ENCODE results near the gene CELA1.
"Not testable (repeated sequence)": the region's sequence is repeated elsewhere in the genome, so short reads cannot be mapped to it uniquely, and the experiment has no call there.

CELA1 gene

DNA sequence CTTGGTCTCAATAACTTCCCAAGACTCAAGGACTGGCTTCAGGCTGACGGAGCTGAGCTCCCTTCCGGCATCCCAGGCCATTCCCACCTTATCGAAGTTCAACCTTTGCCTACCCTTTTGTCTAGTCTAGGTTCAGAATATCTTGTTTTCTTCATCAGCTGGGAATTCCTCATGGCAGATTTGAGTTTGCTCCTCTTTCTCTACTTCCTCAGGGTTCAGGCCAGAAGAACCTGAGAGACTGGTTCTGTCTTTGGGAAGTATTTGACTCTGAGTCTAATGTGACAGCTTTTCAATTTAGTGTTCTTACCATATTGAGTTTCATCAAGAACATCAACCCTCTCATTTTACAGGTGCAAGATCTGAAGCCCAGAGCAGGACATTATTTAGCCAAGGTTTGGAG, 24.6 kb downstream of the CELA1 start:
- H3K4me1 ChIP-seq (ENCODE audit: control insufficient read depth, low read depth, low read length) = peaks cover 9% of the 10 kb centered on the region
- H3K27me3 ChIP-seq (ENCODE audit: insufficient read depth, low read length, poor library complexity) = no peaks in the 10 kb centered on the region
- no peak overlapping the region for H3K4me3 ChIP-seq (ENCODE audit: low read length)
- H4K8ac ChIP-seq (ENCODE audit: low read depth, low read length) = no peak overlapping the region
- no peak overlapping the region for H2AK5ac ChIP-seq (ENCODE audit: low read length)
- no CpG with 5 or more reads among the region's 3 CpGs for WGBS (ENCODE audit: extremely low coverage, insufficient coverage, low lambda C conversion rate)
- H3K36me3 ChIP-seq (ENCODE audit: control insufficient read depth, insufficient read depth, low read length) = no peaks in the 10 kb centered on the region
- H3K4me2 ChIP-seq (ENCODE audit: low read length) = no peak overlapping the region
- no peak overlapping the region for H3K23ac ChIP-seq (ENCODE audit: low read length)
- no peak overlapping the region for H3K56ac ChIP-seq (ENCODE audit: low read length)
- H3K4ac ChIP-seq (ENCODE audit: low read depth, low read length) = no peak overlapping the region
- no peak overlapping the region for H3K9ac ChIP-seq (ENCODE audit: low read length)
- H3K79me1 ChIP-seq (ENCODE audit: low read length) = no peaks in the 10 kb centered on the region
- H2BK15ac ChIP-seq (replicated peaks; ENCODE audit: low read depth) = no peak overlapping the region
- H4K5ac ChIP-seq (ENCODE audit: low read length) = peak overlapping the region; percentile 30
- DNase-seq = no peak
- no peak overlapping the region for H3K18ac ChIP-seq (ENCODE audit: low read length)
- H3K27ac ChIP-seq (ENCODE audit: low read depth, low read length) = no peak overlapping the region
- H2BK120ac ChIP-seq (ENCODE audit: low read depth, low read length) = no peak overlapping the region
- H3K79me2 ChIP-seq (ENCODE audit: control insufficient read depth, insufficient read depth, low read length) = no peaks in the 10 kb centered on the region
- no peak overlapping the region for H2BK5ac ChIP-seq (ENCODE audit: low read length)

DNA sequence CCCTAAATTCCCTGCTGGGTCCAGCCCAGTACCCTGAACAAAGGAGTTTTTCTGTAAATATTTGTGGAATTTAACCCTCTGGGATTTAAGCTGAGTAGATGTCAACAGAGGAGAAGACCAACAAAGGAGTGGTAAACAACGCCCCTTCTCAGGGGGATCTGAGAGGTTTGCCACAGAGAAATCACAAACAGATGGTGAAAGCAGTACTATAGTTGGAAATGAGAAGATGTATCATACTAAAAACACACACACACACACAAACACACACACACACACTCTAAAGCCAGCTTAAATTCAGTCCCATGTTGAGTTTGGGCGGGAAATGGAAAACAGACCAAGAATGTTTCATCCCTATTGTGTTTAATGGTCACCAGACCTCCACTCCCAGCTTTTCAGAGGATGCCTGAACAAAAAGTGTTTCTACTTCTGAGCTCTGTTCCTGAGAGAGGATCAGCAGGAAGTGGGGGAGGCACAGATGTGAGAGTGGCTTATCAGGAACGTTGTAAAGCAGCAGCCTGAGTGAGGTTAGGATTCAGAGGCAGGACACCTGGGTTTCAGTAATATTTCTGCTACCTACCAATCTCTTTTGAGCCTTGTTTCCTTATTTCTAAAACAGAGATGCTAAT, 25.7 kb downstream of the CELA1 start:
- Histone ChIP-seq H2BK5ac (ENCODE audit: low read length) (no peak overlapping the region), H4K5ac (ENCODE audit: low read length) (no peak overlapping the region), H3K79me1 (ENCODE audit: low read length) (no peaks in the 10 kb centered on the region), H3K27ac (ENCODE audit: low read depth, low read length) (peak overlapping the region; percentile 79), H3K4ac (ENCODE audit: low read depth, low read length) (no peak overlapping the region), H3K9ac (ENCODE audit: low read length) (no peak overlapping the region), H2BK120ac (ENCODE audit: low read depth, low read length) (no peak overlapping the region), H3K4me2 (ENCODE audit: low read length) (no peak overlapping the region), H3K18ac (ENCODE audit: low read length) (no peak overlapping the region), H4K8ac (ENCODE audit: low read depth, low read length) (no peak overlapping the region), H3K79me2 (ENCODE audit: control insufficient read depth, insufficient read depth, low read length) (no peaks in the 10 kb centered on the region), H3K23ac (ENCODE audit: low read length) (no peak overlapping the region), H2BK15ac (replicated peaks; ENCODE audit: low read depth) (no peak overlapping the region), H3K4me1 (ENCODE audit: control insufficient read depth, low read depth, low read length) (peaks cover 9% of the 10 kb centered on the region), H3K27me3 (ENCODE audit: insufficient read depth, low read length, poor library complexity) (no peaks in the 10 kb centered on the region), H2AK5ac (ENCODE audit: low read length) (no peak overlapping the region), H3K4me3 (ENCODE audit: low read length) (no peak overlapping the region), H3K56ac (ENCODE audit: low read length) (peak overlapping the region; percentile 66), H3K36me3 (ENCODE audit: control insufficient read depth, insufficient read depth, low read length) (no peaks in the 10 kb centered on the region)
- peak; percentile 91 for DNase-seq
- no CpG with 5 or more reads among the region's 3 CpGs for WGBS (ENCODE audit: extremely low coverage, insufficient coverage, low lambda C conversion rate)

DNA sequence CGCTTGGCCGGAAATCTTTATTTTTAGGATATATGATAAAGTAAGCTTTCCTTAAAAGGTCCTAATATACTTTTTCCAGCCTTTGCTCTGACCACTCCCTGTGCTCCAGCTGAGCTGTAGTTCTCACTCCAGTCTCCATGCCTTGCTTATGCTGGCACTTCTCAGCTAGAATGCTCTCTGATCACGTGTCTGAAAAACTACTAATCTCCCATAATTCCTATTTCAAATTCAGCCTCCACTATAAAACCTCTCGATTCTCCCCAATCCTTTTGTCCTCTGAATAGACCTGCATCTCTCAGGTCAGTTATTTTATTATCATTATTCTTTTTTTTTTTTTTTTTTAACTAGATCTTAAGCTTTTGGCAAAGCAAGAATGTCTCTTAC, 26.2 kb downstream of the CELA1 start:
- Histone ChIP-seq H3K23ac (ENCODE audit: low read length) (no peak overlapping the region), H3K27ac (ENCODE audit: low read depth, low read length) (peak overlapping the region; percentile 66)

DNA sequence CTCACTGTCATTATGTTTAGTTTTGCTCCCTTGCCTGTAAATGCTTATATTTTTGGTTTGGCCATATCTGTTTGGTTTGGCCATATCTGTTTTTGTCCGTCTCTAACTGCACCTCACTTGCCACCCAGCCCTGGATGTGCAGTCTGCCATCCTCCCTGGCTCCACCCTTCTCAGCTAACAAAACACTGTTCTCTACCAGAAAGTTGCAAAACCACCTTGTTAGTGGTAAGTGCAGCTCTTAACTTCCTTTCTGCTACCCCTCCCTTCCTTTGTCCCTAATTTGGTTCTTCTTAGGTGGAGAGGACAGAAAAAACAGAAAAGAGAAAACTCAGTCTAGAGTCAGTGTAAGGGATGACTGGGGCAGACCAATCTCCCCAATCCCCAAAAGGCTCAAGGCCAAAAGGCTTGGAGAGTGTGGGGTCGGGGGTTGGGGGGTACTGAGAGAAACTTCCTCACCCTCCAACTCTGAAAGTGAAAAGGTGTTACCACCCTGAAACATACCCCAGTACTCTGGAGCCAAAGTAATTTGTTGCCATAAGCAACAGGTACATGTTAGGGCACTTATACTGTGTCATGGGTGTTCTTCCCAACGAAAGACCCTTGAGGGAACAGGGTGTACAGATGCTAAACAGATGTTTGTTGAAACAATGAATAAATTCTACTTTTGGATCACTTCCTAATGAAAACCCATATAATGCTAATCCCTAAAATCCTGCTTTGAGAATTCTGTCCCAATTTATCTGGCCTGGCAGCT, 27.5 kb downstream of the CELA1 start:
- Histone ChIP-seq H2BK120ac (ENCODE audit: low read depth, low read length) (no peak overlapping the region), H2AK5ac (ENCODE audit: low read length) (no peak overlapping the region), H3K9ac (ENCODE audit: low read length) (no peak overlapping the region), H3K79me1 (ENCODE audit: low read length) (no peaks in the 10 kb centered on the region), H3K27me3 (ENCODE audit: insufficient read depth, low read length, poor library complexity) (no peaks in the 10 kb centered on the region), H3K4me3 (ENCODE audit: low read length) (no peak overlapping the region), H3K4me1 (ENCODE audit: control insufficient read depth, low read depth, low read length) (peaks cover 9% of the 10 kb centered on the region), H3K4me2 (ENCODE audit: low read length) (no peak overlapping the region), H4K5ac (ENCODE audit: low read length) (no peak overlapping the region), H2BK15ac (replicated peaks; ENCODE audit: low read depth) (no peak overlapping the region), H3K23ac (ENCODE audit: low read length) (no peak overlapping the region), H3K56ac (ENCODE audit: low read length) (peak overlapping the region; percentile 58), H3K27ac (ENCODE audit: low read depth, low read length) (no peak overlapping the region), H3K4ac (ENCODE audit: low read depth, low read length) (no peak overlapping the region), H4K8ac (ENCODE audit: low read depth, low read length) (no peak overlapping the region), H3K79me2 (ENCODE audit: control insufficient read depth, insufficient read depth, low read length) (no peaks in the 10 kb centered on the region), H2BK5ac (ENCODE audit: low read length) (no peak overlapping the region), H3K36me3 (ENCODE audit: control insufficient read depth, insufficient read depth, low read length) (no peaks in the 10 kb centered on the region), H3K18ac (ENCODE audit: low read length) (no peak overlapping the region)
- WGBS (ENCODE audit: extremely low coverage, insufficient coverage, low lambda C conversion rate) = no CpG with 5 or more reads among the region's 3 CpGs
- DNase-seq = no peak

More for the DNA sequence above, 26.2 kb downstream of the CELA1 start:
- Histone ChIP-seq H3K56ac (ENCODE audit: low read length) (peak overlapping the region; percentile 17), H3K36me3 (ENCODE audit: control insufficient read depth, insufficient read depth, low read length) (no peaks in the 10 kb centered on the region), H3K9ac (ENCODE audit: low read length) (no peak overlapping the region), H2AK5ac (ENCODE audit: low read length) (no peak overlapping the region), H3K4me2 (ENCODE audit: low read length) (no peak overlapping the region), H3K18ac (ENCODE audit: low read length) (no peak overlapping the region), H3K4ac (ENCODE audit: low read depth, low read length) (peak overlapping the region; percentile 26), H2BK5ac (ENCODE audit: low read length) (no peak overlapping the region), H2BK120ac (ENCODE audit: low read depth, low read length) (no peak overlapping the region), H4K8ac (ENCODE audit: low read depth, low read length) (no peak overlapping the region), H4K5ac (ENCODE audit: low read length) (no peak overlapping the region), H3K79me2 (ENCODE audit: control insufficient read depth, insufficient read depth, low read length) (no peaks in the 10 kb centered on the region), H3K4me3 (ENCODE audit: low read length) (no peak overlapping the region), H2BK15ac (replicated peaks; ENCODE audit: low read depth) (no peak overlapping the region), H3K27me3 (ENCODE audit: insufficient read depth, low read length, poor library complexity) (no peaks in the 10 kb centered on the region), H3K4me1 (ENCODE audit: control insufficient read depth, low read depth, low read length) (peaks cover 9% of the 10 kb centered on the region), H3K79me1 (ENCODE audit: low read length) (no peaks in the 10 kb centered on the region)
- WGBS (ENCODE audit: extremely low coverage, insufficient coverage, low lambda C conversion rate) = 100% methylated on average over 1 of the region's 4 CpGs
- DNase-seq = no peak

DNA sequence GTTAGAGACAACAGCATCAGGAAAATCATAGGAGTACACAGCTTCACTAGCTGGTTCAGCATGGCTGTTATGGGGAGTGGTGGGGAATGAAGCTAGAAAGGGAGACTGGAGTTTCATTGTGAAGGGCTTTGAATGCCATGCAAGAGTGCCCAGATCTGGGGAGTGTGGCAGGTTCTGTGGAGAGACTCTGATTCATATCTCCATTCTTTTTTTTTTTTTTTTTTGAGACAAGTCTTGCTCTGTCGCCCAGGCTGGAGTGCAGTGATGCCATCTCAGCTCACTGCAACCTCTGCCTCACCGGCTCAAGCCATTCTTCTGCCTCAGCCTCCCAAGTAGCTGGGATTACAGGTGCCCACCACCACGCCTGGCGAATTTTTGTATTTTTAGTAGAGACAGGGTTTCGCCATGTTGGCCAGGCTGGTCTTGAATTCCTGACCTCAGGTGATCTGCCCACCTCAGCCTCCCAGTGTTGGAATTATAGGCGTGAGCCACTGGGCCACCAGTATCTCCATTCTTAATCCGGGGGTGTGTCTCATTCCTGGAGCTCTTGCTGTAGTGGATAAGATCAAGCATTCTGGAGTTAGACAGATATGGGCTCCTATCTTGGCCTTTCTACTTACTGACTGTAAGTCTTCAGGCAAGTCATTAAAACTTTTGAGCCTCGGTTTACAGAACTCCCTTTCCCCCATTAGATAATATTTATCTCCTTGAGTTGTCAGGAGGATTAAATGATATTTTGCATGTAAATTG, 28.2 kb downstream of the CELA1 start:
- H3K27me3 ChIP-seq (ENCODE audit: insufficient read depth, low read length, poor library complexity); H3K79me2 ChIP-seq (ENCODE audit: control insufficient read depth, insufficient read depth, low read length); H3K23ac ChIP-seq (ENCODE audit: low read length); H3K18ac ChIP-seq (ENCODE audit: low read length); H3K4me3 ChIP-seq (ENCODE audit: low read length); H2BK15ac ChIP-seq (replicated peaks; ENCODE audit: low read depth); H4K5ac ChIP-seq (ENCODE audit: low read length); H2BK120ac ChIP-seq (ENCODE audit: low read depth, low read length); H3K36me3 ChIP-seq (ENCODE audit: control insufficient read depth, insufficient read depth, low read length); H3K9ac ChIP-seq (ENCODE audit: low read length); H2BK5ac ChIP-seq (ENCODE audit: low read length); H3K56ac ChIP-seq (ENCODE audit: low read length); H4K8ac ChIP-seq (ENCODE audit: low read depth, low read length); H2AK5ac ChIP-seq (ENCODE audit: low read length); H3K4me1 ChIP-seq (ENCODE audit: control insufficient read depth, low read depth, low read length); H3K79me1 ChIP-seq (ENCODE audit: low read length); H3K4me2 ChIP-seq (ENCODE audit: low read length); H3K27ac ChIP-seq (ENCODE audit: low read depth, low read length); H3K4ac ChIP-seq (ENCODE audit: low read depth, low read length): not testable (repeated sequence)
- WGBS (ENCODE audit: extremely low coverage, insufficient coverage, low lambda C conversion rate) = no CpG with 5 or more reads among the region's 8 CpGs
- peak; percentile 53 for DNase-seq

Measured in mesendoderm (in vitro differentiated cells).